ENCODE results near the gene SIX2.

Gene SIX2

GRCh38 chr2:44964752-44965236, 44.5 kb downstream of the SIX2 start:
- no peak for TF ChIP-seq ZFX (IDR thresholded peaks at IDR 0.05; ENCODE audit: borderline replicate concordance)
- peak; percentile 13; the same call in 1 of the 2 replicates for TF ChIP-seq CTCF (IDR thresholded peaks at IDR 0.05)
- H3K27ac ChIP-seq: no peak overlapping the region

DNA sequence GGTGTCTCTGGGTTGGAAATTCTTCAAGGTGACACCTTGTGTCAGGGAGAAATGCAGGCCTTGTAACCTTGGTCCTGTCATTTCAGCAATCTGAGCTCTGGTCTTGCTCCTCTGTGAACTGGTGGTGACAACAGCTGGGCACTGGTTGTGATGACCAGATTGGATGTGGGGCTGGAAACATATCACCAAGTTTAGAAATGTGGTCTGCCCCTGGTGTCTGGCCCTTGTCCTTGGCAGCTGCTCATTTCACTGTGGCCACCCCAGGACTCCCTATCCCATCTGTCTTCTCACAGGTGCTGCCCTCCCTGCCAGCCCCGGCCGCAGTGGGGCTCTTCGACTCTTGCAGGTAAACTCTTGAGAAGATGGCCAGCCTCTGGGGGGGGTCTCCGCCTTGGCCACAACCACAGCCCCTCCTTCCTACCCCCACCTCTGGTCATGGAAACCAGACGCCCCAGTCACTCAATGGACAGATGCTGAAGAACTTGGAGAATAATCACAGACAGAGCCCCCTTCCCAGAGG, 47.0 kb downstream of the SIX2 start:
- no peak overlapping the region for H3K27ac ChIP-seq
- TF ChIP-seq ZFX (IDR thresholded peaks at IDR 0.05; ENCODE audit: borderline replicate concordance) (no peak), CTCF (IDR thresholded peaks at IDR 0.05) (no peak)

GRCh38 chr2:44960871-44961270, 48.4 kb downstream of the SIX2 start:
- no peak overlapping the region for H3K27ac ChIP-seq
- TF ChIP-seq CTCF (IDR thresholded peaks at IDR 0.05) (no peak), ZFX (IDR thresholded peaks at IDR 0.05; ENCODE audit: borderline replicate concordance) (no peak)

GRCh38 chr2:44959855-44960254, 49.4 kb downstream of the SIX2 start:
- TF ChIP-seq CTCF (IDR thresholded peaks at IDR 0.05): no peak
- no peak for TF ChIP-seq ZFX (IDR thresholded peaks at IDR 0.05; ENCODE audit: borderline replicate concordance)
- no peak overlapping the region for H3K27ac ChIP-seq

DNA sequence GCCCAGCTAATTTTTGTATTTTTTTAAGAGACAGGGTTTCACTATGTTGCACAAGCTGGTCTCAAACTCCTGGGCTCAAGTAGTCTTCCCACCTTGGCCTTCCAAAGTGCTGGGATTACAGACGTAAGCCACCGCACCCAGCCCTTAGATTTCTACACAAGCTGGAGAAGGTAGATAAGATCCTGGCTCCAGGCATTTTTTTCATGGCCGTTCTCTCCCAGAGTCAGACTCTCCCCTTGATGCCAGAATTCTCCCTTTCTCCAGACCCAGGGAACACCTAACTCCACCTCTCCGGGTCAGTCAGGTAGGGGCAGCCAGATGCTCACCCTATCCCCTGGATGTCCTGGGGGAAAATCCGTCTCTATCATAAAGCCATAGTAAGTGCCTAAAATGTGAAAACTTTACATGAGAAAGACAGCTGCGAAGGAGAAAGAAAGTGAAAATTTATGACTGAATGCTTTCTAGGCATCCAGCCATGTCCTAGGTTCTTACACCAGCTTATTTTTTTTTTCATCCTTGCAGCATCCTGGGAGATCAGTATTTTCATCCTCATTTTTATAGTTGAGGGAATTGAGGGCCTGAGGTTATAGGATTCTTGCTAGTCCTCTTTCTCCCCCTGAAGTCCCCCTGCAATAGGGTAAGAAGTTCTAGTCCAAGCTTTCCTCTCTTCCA, 51.5 kb downstream of the SIX2 start:
- TF ChIP-seq CTCF (IDR thresholded peaks at IDR 0.05) (no peak), ZFX (IDR thresholded peaks at IDR 0.05; ENCODE audit: borderline replicate concordance) (no peak)
- no peak overlapping the region for H3K27ac ChIP-seq

GRCh38 chr2:44956843-44957242, 52.4 kb downstream of the SIX2 start:
- H3K27ac ChIP-seq: no peak overlapping the region
- TF ChIP-seq ZFX (IDR thresholded peaks at IDR 0.05; ENCODE audit: borderline replicate concordance): no peak
- no peak for TF ChIP-seq CTCF (IDR thresholded peaks at IDR 0.05)

GRCh38 chr2:44955593-44956392, 53.5 kb downstream of the SIX2 start:
- peak; percentile 76 for TF ChIP-seq CTCF (IDR thresholded peaks at IDR 0.05)
- TF ChIP-seq ZFX (IDR thresholded peaks at IDR 0.05; ENCODE audit: borderline replicate concordance): no peak

More at GRCh38 chr2:44955593-44956392, 53.5 kb downstream of the SIX2 start:
- no peak overlapping the region for H3K27ac ChIP-seq

All from 22Rv1 (cell line).